ELR (cell line): ENCODE measurements around the gene GTF2F1.
"Not testable (repeated sequence)": the region's sequence is repeated elsewhere in the genome, so short reads cannot be mapped to it uniquely, and the experiment has no call there.

Source experiments
- DNase-seq: peaks from one replicate; pipeline ENCODE4 v3.0.0-alpha.2; 2015; ENCODE audit warnings: low read depth

The GTF2F1 gene

DNA sequence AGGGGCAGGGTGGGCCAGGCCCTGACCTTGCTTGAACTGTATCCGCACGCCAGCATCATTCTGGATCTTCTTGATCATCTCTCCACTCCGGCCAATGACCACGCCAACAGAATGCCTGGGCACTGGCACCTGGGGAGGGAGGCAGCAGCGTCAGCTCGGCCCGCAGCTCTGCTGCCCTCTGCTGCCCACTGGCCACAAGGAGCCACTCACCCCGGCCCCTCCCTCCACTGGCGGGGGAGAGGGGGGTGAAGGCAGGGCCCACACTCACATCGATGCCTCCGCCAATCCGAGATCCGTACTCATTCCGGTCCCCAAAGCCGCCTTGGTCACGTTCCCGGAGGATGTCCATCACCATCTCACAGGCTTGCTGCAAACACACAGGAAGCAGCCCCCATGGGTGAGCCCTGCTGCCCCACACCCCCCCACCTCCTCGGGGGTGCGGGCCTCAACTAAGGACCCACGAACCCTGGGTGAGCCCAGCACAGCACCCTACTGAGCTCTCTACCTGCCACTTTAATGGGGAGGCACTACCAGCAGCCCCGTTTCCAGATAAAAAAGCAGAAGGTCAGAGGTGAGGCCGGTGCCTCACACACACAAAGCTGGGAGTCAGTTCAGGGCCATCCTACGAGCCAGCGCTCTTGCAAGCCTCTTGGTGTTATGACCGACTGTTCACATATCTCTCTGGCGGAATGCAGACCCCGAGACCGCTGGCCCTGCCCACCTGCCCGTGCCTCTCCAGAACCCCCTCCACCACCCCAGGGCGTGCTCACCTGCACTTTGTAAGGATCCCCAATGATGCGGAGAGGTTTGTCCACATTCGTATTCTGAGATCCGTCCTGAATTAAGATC lies 25.0 kb upstream of the GTF2F1 start:
- peak; percentile 27 for DNase-seq

GRCh38 chr19:6416658-6417405 lies 23.9 kb upstream of the GTF2F1 start:
- DNase-seq: no peak

DNA sequence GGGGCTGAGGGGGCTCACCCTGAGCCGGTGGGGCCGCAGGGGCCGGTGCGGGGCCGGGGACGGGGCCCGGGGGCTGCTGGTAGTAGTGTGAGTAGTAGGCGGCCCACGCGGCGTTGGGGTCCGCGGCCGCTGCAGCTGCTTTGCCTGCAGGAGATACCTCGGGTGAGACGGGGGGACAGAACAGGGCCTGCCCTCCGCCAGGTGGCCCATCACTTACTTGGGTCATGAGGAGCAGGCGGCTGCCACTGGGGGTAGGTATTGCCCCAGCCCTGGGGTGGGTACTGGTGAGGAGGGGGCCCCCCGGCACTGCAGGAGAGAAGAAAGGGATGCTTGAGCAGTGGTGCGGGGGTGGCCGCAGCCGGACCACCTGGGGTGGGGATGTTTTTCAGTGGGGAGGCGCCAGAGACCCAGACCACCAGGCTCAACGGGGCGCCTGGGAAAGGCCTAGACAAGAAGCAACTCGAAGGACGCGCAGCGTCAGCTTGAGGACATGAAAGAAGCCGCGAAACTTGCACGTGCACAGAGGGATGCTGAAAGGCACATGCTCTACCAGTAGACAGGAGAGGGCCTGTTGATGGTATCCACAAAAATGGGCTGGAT lies 22.7 kb upstream of the GTF2F1 start:
- no peak for DNase-seq

DNA sequence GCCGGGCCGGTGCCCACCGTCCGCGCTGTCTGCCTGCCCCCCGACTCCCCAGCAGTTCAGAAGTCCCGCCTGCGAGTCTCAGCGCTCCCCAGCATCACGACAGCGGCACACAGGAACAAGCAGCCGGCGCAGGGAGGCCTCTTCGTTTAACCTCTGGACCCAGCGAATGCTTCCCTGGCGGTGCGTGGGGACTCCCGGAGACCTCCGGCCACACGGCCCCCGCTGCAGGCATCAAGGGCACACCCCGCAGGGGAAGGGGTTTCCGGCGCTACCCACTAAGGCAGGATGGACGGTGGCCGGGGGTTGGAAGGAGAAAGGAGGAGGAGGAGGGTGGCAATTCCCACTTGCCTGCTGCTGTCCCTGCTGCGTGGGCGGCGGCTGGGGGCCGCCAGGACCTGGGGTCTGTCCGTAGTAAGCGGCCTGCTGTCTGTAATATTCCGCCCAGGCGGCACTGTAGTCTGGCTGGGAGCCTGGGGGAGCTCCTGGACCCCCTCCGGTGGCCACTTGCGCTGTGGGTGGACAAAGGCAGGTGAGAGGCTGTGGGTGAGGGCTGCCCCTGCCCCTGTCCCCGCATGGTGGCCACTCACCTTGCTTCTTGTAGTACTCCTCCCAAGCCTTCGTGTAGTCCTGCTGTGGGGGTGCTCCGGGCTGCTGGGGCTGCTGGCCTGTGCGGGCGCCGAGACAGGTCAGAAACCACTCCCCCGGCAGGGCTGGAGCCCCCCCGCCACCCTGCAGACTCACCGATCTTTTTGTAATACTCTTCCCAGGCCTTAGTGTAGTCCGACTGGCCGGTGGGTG lies 22.0 kb upstream of the GTF2F1 start:
- no peak for DNase-seq

GRCh38 chr19:6413721-6414643 lies 21.0 kb upstream of the GTF2F1 start:
- no peak for DNase-seq

GRCh38 chr19:6413291-6413690 lies 20.3 kb upstream of the GTF2F1 start:
- no peak for DNase-seq

DNA sequence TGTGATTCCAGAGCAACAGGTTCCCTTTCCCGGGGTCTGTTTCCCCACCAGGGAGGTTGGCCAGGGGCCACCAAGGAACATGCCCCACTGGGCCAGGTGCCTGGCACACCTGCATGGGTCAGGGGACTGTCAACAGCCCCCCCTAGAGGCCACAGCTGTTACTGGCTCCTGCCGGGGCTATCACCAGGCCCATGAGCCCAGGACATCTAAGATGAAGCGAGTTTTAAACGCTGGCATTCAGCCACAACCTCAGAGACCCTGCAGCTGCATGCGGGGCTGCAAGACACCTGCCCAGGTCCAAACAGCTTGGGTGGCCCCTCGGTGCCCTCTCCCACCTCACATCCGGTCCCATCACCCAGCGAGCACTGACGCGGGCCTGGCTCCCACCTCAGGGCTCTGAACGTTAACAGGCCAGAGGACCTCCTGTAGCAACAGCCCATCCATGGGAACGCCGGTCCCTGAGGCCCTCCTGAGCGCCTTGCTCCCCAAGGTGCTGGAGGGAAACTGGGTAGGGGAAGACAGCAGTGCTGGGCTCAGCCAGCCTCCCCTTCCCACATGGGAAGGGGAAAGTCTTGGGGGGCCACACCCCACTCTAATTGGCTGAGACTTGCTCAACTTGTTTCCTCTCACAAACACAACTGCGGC lies 19.6 kb upstream of the GTF2F1 start:
- peak; percentile 34 for DNase-seq

GRCh38 chr19:6412061-6412446 lies 19.1 kb upstream of the GTF2F1 start:
- no peak for DNase-seq

GRCh38 chr19:6409346-6409745 lies 16.4 kb upstream of the GTF2F1 start:
- DNase-seq: no peak

DNA sequence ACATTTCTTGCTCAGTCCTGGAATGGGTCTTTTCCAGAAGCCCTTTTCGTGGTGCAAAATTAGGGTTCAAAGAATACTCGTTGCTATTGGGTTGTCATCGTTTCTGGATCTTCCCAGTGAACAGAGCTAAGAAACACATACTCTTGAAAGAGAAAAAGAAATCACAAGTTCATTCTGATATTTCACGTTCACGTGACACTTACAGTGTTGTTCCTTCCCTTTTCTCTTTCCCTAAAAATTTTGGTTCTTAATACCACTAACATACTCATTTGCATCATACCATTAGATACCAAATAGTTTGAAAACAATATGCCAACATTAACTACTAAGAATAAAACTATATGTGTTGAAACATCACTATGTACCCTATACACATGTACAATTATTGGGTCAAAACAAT lies 13.4 kb upstream of the GTF2F1 start:
- no peak for DNase-seq

GRCh38 chr19:6402837-6403608 lies 10.1 kb upstream of the GTF2F1 start:
- peak; percentile 33 for DNase-seq

DNA sequence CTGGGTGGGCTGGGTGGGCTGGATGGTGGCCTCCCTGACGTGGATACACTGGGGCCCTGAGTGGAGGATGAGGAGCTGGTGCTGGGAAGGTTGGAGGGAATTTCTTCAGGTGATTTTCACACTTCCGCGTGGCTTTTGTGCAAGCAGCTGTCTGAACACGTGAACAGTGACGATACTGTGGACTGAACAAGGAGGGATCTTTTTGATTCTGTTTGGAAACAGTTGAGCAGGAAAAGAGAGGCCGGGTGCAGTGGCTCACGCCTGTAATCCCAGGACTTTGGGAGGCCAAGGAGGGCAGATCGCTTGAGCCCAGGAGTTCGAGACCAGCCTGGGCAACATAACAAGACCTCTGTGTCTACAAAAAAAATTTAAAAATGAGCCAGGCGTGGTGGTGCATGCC lies 9.1 kb upstream of the GTF2F1 start:
- no peak for DNase-seq

DNA sequence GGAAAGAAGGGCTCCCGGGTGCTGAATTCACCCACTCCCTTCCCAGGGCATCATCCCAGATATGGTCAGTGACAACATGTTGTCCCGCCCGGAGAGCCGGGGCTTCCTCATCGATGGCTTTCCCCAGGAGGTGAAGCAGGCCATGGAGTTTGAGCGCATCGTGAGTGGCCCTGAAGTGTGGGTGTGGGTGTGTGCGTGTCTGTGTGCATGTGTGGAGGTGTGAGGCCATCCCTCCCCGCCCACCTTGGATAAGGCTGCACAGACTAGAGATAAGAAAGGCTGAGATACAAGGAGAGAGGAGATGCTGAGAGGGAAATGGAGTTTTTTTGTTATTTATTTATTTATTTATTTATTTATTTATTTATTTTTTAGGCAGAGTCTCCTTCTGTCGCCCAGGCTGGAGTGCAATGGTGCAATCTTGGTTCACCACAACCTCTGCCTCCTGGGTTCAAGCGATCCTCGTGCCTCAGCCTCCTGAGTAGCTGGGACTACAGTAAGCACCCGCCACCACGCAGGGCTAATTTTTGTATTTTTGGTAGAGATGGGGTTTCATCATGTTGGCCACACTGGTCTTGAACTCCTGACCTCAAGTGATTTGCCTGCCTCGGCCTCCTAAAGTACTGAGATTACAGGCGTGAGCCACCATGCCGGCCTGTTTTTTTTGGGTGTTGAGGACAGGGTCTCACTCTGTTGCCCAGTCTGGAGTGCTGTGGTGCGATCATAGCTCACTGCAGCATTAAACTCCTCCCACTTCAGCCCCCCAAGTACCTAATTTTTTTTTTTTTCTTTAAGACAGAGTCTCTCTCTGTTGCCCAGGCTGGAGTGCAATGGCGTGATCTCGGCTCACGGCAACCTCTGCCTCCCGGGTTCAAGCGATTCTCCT lies 7.3 kb upstream of the GTF2F1 start:
- DNase-seq: not testable (repeated sequence)

DNA sequence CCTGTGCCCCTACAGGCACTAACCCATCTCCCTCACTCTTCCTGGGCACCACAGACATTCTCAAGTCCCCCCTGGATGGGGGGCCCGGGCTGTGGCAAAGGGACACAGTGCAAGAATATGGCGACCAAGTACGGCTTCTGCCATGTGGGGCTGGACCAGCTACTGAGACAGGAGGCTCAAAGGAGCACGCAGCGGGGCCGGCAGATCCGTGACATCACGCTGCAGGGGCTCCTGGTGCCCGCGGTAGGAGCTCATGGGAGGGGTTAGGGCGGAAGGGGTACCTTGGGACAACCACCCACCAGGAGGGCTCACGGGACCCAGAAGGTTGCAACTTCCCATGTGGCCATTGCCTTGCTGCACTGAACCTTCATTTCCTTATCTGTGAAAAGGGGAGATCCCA lies 3.3 kb upstream of the GTF2F1 start:
- no peak for DNase-seq

DNA sequence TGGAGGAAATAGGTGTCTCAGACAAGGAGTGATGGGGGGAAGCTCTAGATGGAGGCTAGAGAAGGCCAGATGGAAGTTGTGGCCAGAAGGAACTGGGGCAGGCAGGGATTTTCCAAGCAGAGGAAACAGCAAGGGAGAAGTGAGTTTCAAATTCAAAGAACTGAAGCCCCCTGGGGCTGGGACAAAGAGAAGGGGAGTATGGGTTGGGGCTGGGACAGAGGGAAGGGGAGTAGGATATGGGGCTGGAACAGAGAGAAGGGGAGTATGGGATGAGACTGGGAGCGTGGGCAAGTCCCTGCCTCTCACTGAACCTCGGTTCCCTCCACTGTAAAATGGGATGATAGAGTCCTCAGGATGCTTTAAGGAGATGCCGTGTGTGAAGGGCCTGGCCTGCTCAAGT lies 1.9 kb upstream of the GTF2F1 start:
- no peak for DNase-seq

- no peak for DNase-seq
Observed at GRCh38 chr19:6393983-6394412, 1.0 kb upstream of the GTF2F1 start.

DNA sequence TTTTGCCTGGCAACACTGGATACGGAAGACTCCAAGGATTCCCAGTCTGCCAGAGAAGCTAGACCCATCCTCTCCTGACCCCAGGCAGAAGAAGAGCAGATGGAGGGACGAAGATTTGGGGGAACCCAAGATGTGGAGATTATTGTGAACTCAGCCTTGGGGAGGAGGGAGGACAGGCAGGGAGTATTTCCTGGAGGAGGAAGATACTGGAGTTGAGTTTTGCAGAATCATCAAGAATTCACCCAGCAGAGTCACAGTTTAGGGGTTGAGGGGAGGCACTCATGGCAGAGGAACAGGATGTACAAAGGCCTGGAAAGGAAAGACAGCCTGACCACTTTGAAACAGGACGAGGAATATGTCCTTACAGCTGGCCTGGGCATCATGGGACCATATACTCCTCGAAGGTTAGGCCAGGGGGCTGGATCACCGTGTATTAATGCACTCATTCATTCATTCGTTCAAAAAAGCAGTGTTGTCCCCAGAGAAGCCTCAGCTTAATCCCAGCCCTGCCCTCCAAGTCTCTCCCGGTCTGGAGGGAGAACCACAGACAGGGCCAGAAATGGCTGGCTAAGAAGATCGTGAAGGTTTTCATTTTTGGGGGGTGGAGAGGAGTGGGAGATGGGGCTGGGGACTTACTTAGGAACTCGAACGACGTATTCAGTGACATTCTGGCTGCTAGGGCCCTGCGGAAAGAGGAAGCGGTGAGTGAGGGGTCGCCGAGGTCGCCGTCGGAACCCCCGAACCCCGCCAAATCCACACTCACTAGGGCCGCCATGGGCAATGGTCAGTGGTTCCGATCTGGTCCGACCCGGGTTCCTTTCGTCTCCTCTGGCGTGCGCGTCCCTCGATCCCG lies 517 bp downstream of the GTF2F1 start:
- DNase-seq: peak; percentile 14

DNA sequence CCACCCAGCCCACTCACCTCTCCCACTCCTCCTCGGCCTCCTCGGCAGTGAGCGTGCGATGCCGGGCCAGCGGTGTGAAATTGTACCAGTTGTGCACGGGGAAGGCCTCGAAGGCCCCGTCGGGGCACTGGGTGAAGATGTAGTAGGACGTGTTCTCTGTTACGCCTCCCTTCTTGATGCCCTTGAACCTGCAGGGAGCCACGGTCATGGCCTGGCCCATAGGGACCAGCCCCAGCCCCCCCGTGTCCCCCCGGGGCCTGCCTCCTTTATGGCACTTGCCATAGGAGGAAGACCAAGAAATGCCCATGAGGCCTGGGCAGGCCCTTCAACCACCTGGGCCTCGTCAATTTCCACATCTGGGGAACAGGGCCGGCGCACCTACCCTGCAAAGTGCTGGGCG lies 5.6 kb downstream of the GTF2F1 start:
- no peak for DNase-seq
